GM23338 (cell line): ENCODE data around the gene SLC6A13.

Experiments
- CREB1 ChIP-seq: fragments of 250-450 bp; sonication (Bioruptor Pico); IDR thresholded peaks from 2 replicates; pipeline ENCODE4 v1.5.0; 2020; ENCODE audit warnings: low read depth, mild to moderate bottlenecking, moderate library complexity
- CTCF ChIP-seq, 2 experiments: fragments of 200-600 bp in 1 of 2; sonication (generic) in 1 of 2; conservative IDR thresholded peaks; 2 replicates each; pipeline versions ENCODE4 v1.5.1 to v1.6.1; 2016 to 2017; ENCODE audit warnings: antibody characterized with exemption in 2 of 2, low read depth in 2 of 2, mild to moderate bottlenecking in 2 of 2, moderate library complexity in 1 of 2
- EZH2 ChIP-seq: fragments of 200-600 bp; sonication (generic); IDR thresholded peaks from one replicate; pipeline ENCODE4 v1.8.0; 2017; ENCODE audit warnings: antibody characterized with exemption, mild to moderate bottlenecking, low read depth; ENCODE audit not compliant: unreplicated experiment
- EZH2phosphoT487 ChIP-seq: fragments of 200-600 bp; sonication (generic); IDR thresholded peaks from one replicate; pipeline ENCODE4 v1.8.1; 2018; ENCODE audit warnings: antibody characterized with exemption; ENCODE audit not compliant: unreplicated experiment
- JUNB ChIP-seq: IDR thresholded peaks from one replicate; pipeline ENCODE4 v1.6.1; 2016; ENCODE audit warnings: antibody characterized with exemption; ENCODE audit not compliant: unreplicated experiment
- NANOG ChIP-seq: IDR thresholded peaks from 2 replicates; pipeline ENCODE4 v1.6.1; 2016; ENCODE audit warnings: antibody characterized with exemption, borderline replicate concordance
- POLR2AphosphoS5 ChIP-seq: IDR thresholded peaks from 2 replicates; pipeline ENCODE4 v1.6.1; 2016; ENCODE audit warnings: antibody characterized with exemption, low read depth
- REST ChIP-seq: IDR thresholded peaks from one replicate; pipeline ENCODE4 v1.6.1; 2018; ENCODE audit warnings: antibody characterized with exemption; ENCODE audit not compliant: unreplicated experiment
- STAT1 ChIP-seq: IDR thresholded peaks from one replicate; pipeline ENCODE4 v1.6.1; 2016; ENCODE audit warnings: antibody characterized with exemption; ENCODE audit not compliant: unreplicated experiment
- ZNF114 ChIP-seq: fragments of 250-450 bp; sonication (Bioruptor Pico); IDR thresholded peaks from 2 replicates; pipeline ENCODE4 v1.5.0; 2020; ENCODE audit warnings: mild to moderate bottlenecking, moderate library complexity
- ZNF331 ChIP-seq: fragments of 250-450 bp; sonication (Bioruptor Pico); IDR thresholded peaks from 2 replicates; pipeline ENCODE4 v1.5.0; 2020; ENCODE audit warnings: low read depth, mild to moderate bottlenecking, moderate library complexity
- TF ChIP-seq, protein P1 (sequence below): fragments of 250-450 bp; sonication (Bioruptor Pico); IDR thresholded peaks from 2 replicates; pipeline ENCODE4 v1.5.0; 2020; ENCODE audit warnings: mild to moderate bottlenecking, moderate library complexity

- TF ChIP-seq CTCF (conservative IDR thresholded peaks at IDR 0.05; ENCODE audit: low read depth in 2 of 2) (no peak), EZH2 (no peak), STAT1 (no peak), POLR2AphosphoS5 (no peak), EZH2phosphoT487 (no peak), REST (no peak), NANOG (no peak), ZNF331 (CRISPR knock-in tag) (no peak), CREB1 (no peak), JUNB (no peak), ZNF114 (CRISPR knock-in tag) (no peak)
- TF ChIP-seq, protein P1, sequence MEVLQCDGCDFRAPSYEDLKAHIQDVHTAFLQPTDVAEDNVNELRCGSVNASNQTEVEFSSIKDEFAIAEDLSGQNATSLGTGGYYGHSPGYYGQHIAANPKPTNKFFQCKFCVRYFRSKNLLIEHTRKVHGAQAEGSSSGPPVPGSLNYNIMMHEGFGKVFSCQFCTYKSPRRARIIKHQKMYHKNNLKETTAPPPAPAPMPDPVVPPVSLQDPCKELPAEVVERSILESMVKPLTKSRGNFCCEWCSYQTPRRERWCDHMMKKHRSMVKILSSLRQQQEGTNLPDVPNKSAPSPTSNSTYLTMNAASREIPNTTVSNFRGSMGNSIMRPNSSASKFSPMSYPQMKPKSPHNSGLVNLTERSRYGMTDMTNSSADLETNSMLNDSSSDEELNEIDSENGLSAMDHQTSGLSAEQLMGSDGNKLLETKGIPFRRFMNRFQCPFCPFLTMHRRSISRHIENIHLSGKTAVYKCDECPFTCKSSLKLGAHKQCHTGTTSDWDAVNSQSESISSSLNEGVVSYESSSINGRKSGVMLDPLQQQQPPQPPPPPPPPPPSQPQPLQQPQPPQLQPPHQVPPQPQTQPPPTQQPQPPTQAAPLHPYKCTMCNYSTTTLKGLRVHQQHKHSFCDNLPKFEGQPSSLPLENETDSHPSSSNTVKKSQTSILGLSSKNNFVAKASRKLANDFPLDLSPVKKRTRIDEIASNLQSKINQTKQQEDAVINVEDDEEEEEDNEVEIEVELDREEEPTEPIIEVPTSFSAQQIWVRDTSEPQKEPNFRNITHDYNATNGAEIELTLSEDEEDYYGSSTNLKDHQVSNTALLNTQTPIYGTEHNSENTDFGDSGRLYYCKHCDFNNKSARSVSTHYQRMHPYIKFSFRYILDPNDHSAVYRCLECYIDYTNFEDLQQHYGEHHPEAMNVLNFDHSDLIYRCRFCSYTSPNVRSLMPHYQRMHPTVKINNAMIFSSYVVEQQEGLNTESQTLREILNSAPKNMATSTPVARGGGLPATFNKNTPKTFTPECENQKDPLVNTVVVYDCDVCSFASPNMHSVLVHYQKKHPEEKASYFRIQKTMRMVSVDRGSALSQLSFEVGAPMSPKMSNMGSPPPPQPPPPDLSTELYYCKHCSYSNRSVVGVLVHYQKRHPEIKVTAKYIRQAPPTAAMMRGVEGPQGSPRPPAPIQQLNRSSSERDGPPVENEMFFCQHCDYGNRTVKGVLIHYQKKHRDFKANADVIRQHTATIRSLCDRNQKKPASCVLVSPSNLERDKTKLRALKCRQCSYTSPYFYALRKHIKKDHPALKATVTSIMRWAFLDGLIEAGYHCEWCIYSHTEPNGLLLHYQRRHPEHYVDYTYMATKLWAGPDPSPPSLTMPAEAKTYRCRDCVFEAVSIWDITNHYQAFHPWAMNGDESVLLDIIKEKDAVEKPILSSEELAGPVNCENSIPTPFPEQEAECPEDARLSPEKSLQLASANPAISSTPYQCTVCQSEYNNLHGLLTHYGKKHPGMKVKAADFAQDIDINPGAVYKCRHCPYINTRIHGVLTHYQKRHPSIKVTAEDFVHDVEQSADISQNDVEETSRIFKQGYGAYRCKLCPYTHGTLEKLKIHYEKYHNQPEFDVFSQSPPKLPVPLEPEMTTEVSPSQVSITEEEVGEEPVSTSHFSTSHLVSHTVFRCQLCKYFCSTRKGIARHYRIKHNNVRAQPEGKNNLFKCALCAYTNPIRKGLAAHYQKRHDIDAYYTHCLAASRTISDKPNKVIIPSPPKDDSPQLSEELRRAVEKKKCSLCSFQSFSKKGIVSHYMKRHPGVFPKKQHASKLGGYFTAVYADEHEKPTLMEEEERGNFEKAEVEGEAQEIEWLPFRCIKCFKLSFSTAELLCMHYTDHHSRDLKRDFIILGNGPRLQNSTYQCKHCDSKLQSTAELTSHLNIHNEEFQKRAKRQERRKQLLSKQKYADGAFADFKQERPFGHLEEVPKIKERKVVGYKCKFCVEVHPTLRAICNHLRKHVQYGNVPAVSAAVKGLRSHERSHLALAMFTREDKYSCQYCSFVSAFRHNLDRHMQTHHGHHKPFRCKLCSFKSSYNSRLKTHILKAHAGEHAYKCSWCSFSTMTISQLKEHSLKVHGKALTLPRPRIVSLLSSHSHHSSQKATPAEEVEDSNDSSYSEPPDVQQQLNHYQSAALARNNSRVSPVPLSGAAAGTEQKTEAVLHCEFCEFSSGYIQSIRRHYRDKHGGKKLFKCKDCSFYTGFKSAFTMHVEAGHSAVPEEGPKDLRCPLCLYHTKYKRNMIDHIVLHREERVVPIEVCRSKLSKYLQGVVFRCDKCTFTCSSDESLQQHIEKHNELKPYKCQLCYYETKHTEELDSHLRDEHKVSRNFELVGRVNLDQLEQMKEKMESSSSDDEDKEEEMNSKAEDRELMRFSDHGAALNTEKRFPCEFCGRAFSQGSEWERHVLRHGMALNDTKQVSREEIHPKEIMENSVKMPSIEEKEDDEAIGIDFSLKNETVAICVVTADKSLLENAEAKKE: no peak
These were observed 28.6 kb upstream of the SLC6A13 start for GRCh38 chr12:291153-291723.
